ENCODE data around the gene TFE3.

DNA sequence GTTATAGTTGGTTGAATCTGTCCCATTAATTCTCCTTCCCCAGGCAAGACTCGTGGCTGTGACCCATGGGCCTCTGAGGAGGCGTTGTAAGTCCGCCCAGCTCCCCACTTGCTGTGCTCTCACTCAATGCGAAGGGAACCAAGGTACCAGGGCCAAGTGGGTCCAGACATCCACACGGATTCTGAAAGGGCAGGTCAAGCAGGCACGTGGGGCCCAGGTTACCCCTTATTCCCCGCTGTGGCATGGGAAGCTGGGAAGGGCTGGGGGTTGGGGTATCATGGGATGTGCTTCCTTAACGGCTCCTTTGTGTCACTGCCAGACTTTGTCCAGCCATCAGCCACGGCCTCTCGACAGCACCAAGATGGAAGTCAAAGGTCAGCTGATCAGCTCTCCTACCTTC is 18.8 kb upstream of the TFE3 start:
- TF ChIP-seq POLR2AphosphoS5 (IDR thresholded peaks at IDR 0.05; ENCODE audit: borderline replicate concordance, low read depth, low read length) (no peak), EZH2 (IDR thresholded peaks at IDR 0.05) (no peak)
